Left colon (tissue), 2 donors: Measurements from ENCODE around the gene UNC80. TPM values are rescaled to one million over a fixed set of nuclear protein-coding genes. Genes with fewer than 3 reads are reported as not detected.

ENCODE experiments used
- ATAC-seq: fragments of 200-7000 bp; cut with Tn5 transposase; one replicate; pipeline ENCODE4 v1.9.1; 2020; ENCODE audit warnings: mild to moderate bottlenecking, moderate library complexity
- DNase-seq, 2 donors: peaks; one replicate each; pipeline ENCODE4 v3.0.0-alpha.2; 2020
- intact Hi-C, 2 donors: fragments of 100-400 bp; cut with DNase I in 1 of 2; cut with micrococcal nuclease in 1 of 2; formaldehyde crosslinking; loops; one replicate each; pipeline versions ENCODE4 v1.11.2 to v1.14.0; 2022; cut with DNase I, micrococcal nuclease
- total RNA-seq, 2 donors: library from RNA; stranded (reverse); fragmentation: NEBNext Ultra II Directional; extraction: Animal tissue kit (Norgen Biotek cat#: 25700); gene quantifications; one replicate each; pipeline ENCODE4 v1.2.1, GENCODE V29; 2021
- donor health status: DM: no; HTN: no; CAD: no.
- donor health status: DM: yes; HTN: yes; CAD: no.

The UNC80 gene
- total RNA-seq, 2 donors from 2014 or later: 0.09 to 0.20 TPM

DNA sequence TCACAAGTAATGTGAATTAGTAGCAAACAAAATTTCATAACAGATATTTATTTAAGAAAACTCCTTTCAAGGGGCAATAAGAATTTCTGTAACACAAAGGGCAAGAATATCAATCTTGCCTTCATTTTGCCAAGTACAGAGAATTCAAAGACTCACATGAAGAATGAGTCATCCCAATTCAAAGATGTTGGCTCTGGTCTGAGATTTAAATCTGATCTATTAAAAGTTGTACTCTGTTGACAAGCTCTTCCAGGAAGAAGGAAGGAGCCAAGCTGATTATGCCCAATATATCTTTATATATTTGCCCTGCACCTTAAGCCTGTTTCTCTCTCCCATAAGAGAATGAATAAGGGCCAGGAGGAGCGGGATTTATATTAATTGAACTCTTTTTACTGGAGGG is 174.9 kb downstream of the UNC80 start:
- intact Hi-C loops: no loop called here
- DNase-seq (no peak), ATAC-seq (peak; percentile 46)

DNA sequence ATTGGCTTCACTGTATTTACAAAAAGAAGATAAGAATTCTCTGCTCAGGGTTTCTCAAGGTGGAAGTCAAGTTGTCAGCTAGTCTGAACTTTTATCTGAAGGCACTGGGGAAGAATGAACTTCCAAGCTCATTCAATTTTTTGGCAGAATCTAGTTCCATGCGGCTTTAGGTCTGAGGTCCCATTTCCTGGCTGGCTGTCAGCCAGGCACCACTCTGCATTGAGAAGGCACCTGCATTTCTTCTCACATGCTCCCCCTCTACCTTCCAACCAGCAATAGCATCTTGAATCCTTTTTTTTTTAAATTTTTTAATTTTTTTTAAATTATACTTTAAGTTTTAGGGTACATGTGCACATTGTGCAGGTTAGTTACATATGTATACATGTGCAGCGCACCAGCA is 184.6 kb downstream of the UNC80 start:
- intact Hi-C loops: no loop called here
- ATAC-seq (no peak), DNase-seq (no peak)

DNA sequence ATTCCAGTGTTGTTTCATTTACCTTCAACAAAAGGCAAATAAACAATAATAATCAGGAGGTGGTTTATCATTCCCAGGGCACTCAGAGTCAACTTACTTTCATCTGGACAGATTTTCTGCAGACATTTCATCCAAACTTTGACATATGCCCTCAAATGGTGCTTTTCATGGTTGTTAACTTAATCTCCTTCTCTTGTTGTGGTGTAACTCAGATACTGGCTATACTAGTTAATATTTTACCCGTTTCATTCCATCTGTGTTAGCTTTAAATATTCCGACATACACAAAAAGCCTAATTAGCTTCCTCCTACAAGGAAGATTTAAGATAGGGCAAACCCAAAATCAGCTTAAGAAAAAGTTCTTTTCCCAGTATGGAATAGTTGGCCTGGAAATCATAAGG is 186.4 kb downstream of the UNC80 start:
- no peak for ATAC-seq
- no peak for DNase-seq
- intact Hi-C loops: no loop called here

DNA sequence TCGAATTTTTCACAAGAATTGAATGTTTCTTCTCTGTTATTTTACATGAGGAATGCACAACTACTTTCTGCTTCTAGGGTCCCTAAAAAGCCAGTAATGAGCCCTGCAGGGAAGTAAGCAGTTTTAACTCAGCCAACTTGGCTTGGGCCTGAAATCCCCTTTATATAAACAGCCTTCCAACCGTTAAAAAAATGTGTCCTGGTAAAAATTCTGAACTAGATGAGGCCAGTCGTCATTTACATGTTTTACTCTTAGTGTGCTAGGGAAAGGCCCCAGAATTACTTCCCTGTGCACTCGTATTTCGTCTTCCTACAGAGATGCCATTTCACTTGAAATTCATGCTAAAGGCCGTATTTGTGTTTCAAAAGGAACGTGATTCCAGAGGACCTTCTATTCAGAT is 188.4 kb downstream of the UNC80 start:
- intact Hi-C loops: loop anchor here in 1 of 2 donors (10.0 kb wide), 1 partner anchor 625 kb away; no protein-coding TSS in a partner anchor
- DNase-seq: no peak
- no peak for ATAC-seq

DNA sequence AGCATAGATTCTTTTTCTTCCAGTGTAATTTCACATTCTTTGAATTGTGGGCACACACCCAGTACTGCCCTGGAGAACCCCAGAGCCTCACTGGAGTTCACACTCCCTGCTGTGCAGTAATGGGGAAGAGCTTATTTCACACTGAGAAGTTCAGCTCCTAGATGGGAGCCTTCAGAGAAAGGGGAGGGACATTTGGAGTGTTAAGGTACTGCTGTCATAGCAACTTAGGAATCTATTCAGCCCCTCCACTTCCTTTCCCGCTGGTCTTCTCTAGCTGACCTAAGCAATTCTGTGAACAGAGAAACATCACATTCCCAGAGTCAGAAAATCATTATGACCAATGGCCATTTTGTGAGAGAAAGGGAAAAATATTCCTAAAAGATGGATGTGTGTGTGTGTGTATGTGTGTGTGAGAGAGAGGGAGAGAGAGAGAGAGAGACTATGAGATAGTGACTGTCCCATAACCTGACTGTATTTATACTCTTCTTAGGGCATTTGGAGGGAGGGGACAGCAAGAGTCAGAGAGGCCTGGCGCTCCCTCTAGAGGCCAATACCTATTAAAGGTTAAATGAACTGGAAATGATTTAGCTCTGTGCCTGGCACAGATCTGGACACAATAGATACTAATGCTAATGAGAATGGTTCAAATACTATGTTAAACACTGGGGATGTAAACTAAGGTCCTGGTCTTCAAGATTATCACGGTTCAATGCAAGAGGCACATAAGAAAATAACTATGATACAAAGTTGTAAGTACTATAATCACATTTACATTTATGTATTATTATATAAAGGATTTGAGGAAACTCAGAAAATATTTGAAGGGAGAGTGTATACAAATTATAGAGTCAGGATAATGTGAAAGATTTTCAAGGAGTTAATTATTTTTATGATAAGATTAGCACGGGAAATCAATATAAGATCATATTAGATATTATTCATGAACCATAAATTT is 189.3 kb downstream of the UNC80 start:
- intact Hi-C loops: loop anchor here in 1 of 2 donors (10.0 kb wide), 1 partner anchor 626 kb away; no protein-coding TSS in a partner anchor
- DNase-seq (peak in 1 of 2 donors; percentile 47), ATAC-seq (peak; percentile 67)

DNA sequence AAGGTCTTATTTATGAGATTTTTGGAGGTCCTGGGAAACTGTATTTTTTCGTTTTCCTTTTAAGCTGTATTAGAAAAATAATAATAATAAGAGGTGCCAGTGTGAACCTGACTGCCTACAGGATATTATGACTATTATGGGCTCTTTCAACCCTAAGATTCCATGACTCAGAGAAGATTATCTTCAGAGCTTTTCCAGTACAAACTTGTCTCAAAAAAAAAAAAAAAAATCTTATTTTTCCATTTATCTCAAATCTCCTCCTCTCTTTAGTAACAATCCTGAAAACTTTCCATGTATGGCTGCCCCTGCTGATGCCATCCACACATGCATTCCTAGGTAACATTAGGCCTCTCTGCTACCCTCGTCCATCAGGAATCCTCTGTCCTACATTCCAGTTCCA is 194.1 kb downstream of the UNC80 start:
- ATAC-seq (no peak), DNase-seq (no peak)
- intact Hi-C loops: loop anchor here in 1 of 2 donors (10.0 kb wide), 1 partner anchor 631 kb away; no protein-coding TSS in a partner anchor

DNA sequence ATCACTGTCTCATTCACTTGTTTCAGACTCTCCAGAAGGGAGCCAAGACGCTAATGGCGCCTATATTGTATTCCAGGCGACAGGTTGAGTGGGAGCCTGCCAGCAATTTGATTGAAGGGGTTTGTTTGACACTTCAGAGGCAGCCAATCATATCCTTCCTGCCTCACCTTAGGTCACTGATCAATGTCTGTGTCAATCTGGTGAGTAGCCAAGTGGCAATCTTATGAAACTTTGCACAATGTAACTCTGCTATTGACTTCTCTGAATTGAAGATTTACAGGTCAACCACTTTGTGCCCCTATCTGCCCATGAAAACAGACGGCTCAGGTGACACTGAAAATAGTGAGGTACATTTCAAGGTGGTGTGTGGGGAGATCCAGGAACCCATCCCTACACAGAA is 198.1 kb downstream of the UNC80 start:
- no peak for DNase-seq
- intact Hi-C loops: loop anchor here (10.0 kb wide), 2 partner anchors 225 to 635 kb away; no protein-coding TSS in a partner anchor
- no peak for ATAC-seq

DNA sequence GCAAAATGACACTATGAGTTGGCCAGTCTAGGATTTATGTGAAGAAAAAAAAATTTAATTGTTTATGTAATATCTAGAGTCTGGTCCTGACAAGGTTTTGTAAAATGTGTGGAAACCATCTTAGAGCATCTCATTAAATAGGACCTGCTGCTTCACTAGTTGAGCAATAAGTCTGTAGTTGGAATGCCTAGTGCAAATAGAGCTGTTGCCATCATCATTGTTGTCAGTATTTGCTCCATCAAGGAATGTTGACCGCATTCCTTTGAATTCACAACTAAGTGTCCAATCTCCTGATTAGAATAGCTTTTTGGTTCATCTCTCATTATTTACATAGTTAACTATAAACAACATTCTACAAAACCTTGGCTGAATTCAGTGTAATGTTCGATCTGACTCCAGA is 198.6 kb downstream of the UNC80 start:
- ATAC-seq (no peak), DNase-seq (no peak)
- intact Hi-C loops: loop anchor here in 1 of 2 donors (10.0 kb wide), 1 partner anchor 225 kb away; no protein-coding TSS in a partner anchor

DNA sequence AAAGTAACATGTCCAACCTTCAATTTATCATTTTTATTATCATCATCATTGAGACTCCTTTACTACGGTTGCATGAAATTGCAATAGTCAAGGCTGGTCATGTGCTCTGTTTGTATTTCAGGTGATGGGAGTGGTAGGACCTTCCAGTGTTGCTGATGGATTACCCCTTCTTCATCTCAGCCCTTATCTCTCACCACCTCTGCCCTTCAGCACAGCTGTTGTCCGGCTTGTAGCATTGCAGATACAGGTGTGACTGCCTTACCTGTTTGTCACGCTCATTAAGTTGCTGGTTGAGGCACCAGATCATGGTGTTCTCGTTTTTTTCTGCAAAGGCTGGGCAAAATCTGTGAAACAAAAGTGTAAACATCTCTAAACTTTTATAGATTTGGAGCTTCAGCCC is 199.1 kb downstream of the UNC80 start:
- no peak for DNase-seq
- intact Hi-C loops: loop anchor here in 1 of 2 donors (10.0 kb wide), 1 partner anchor 224 kb away; no protein-coding TSS in a partner anchor
- ATAC-seq: no peak

DNA sequence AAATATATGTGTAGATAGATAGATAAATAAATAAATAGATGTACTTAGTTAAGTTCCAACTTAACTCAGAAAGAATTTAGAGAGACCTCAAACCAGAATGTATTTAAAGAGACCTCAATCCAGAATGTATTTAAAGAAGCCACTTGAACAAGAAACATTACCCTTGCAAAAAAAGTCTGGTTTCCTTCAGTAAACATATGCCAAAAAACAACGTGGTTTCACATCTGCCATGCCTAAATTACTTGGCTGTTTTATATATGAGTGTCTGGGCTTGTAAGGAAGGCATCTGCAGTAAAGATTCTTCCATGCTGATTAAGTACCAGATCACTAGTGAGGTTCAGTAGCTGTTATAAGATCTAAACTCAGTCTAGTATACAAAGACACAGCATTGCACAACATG is 201.7 kb downstream of the UNC80 start:
- ATAC-seq (no peak), DNase-seq (no peak)
- intact Hi-C loops: loop anchor here in 1 of 2 donors (10.0 kb wide), 1 partner anchor 221 kb away; no protein-coding TSS in a partner anchor

DNA sequence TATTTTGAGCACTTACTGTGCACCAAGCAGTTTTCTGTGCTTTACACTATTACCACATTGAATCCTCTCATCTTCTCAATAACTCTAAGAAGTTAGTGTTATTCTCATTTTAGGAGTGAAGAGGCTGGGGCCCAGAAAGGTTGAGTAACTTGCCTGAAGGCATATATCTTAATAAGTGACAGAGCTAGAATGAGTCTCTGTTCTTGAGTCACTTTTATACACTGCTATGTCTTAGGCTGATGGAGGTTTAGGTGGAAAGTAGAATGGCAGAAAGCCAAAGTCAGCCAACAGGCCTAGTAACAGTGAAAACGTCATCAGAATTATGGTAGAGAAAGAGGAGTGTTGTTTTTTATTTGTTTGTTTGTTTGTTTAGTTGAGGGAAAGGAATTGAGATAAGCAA is 202.9 kb downstream of the UNC80 start:
- intact Hi-C loops: loop anchor here in 1 of 2 donors (10.0 kb wide), 1 partner anchor 220 kb away; no protein-coding TSS in a partner anchor
- ATAC-seq: no peak
- no peak for DNase-seq

DNA sequence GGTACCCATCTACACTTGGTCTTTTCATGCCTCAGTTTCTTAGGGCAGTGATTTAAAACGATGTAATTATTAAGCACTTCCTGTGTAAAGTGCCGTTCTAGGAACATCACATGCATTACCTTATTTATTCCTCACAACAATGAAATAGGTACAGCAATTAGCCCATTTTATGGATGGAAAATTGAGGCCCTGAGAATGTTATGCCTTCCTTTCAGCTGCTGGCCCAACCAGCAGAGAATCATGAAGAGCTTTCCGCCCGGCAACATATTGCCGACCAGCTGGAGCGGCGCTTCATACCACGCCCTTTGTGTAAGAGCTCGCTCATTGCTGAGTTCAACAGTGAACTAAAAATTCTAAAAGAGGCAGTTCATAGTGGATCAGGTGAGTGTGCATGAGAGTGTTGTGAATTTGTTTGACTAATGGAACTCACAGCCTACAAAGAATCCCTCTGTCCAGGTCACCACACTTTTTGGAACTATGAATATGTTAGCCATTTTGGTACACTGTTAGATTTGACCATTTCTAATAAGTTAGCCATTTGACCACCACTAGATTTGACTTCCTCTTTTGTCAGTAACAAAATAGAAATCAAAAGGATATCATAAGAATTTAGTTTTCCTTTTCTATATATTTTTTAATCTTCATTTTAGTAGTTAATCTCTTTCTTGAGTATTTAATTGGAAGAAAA is 205.2 kb downstream of the UNC80 start:
- no peak for DNase-seq
- intact Hi-C loops: loop anchor here (5.0 to 10.0 kb wide), 2 partner anchors 218 to 220 kb away; no protein-coding TSS in a partner anchor
- no peak for ATAC-seq

DNA sequence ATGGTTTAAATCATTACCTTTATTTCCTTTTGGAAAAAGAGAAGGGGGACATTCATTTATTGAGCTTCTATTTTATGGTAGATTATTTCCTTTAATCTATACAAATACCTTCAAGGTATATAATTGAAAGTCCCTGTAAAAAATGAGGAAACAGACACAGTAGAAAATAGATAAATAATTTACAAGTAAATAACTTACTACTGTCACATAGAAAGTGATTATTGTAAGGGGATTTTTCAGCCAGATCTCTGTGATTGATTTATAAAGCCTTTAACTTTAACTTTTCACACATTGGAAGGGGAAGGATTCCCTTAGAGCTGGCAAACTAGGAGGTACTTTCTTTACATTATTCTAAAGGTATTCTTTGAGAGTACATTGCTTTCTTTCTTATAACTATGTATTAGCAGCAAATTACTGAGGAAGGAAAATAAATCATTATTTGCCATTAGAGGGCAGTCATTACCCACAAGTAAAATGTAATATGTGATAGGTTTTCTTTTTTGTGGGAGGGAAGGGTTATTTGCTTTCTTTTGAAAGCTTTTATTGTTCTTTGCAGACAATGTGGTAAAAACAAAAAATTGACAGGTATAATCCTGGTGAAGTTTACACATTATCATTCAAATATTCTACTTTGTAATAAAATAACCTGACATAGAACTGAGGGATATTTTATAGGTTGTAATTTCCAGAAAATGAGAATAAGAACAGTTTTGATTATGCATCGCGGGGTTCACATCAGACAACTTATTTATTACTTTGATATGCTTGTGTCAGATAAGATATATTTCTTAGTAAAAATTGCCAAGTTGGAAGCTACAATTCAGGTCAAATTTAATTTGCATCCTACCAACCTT is 206.0 kb downstream of the UNC80 start:
- ATAC-seq (no peak), DNase-seq (no peak)
- intact Hi-C loops: loop anchor here (5.0 to 10.0 kb wide), 2 partner anchors 217 to 220 kb away; no protein-coding TSS in a partner anchor

DNA sequence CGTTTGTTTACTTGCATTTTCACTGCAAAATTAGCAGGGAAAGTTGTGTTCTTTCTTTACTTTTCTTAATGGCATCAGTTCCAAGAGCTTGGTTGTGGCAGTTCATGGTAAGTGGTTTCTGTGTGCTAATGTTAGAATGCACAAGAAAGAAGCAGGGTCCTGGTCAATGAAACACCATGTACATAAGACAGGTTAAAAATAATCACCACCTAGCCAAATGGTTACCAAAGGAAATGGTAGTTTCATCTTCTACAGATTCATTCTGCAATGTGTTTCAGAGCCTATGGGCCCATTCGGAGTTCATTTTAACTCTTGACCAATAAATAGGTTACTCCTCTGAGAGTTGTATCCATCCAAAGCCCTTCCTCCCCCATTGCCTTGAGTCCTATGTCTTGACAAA is 212.7 kb downstream of the UNC80 start:
- DNase-seq (no peak), ATAC-seq (no peak)
- intact Hi-C loops: no loop called here

DNA sequence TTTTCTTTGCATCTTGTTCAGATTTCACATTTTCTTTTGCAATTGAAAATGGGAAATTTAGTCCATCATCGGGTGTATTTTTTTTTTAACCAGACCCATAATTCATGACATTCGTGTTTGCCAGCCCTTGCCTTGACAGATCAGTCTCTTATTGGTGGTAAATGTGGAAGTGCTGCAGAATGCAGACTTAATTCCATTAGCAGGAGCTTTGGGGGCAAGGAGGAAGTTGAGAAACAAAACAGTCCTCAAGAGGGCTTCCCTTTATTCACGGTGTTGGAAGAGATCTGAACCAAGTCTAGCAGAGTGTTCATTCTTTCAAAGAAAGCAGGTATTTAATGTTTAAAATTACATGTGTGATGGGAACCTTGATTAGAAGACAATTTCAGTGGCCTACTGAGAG is 214.2 kb downstream of the UNC80 start:
- intact Hi-C loops: no loop called here
- ATAC-seq (no peak), DNase-seq (no peak)

DNA sequence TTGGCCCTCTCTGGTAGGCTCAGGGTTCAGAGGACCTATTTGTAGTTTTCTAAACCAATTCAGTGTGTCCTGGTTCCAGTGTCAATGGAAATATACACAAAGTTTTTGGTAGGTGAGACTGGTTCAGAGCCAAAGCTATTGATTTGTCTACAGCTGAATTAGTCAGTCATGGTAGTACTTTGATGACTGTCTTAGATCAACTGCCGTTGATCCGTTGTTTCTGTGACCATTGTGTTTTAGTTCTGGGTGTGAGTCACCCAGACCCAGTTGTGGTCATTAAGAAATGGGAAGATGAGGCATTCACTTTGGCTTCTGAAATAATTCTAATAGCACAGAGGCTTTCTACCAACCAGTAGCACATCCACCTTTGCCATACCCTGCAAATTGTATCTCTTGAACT is 214.8 kb downstream of the UNC80 start:
- no peak for ATAC-seq
- DNase-seq: no peak
- intact Hi-C loops: no loop called here

DNA sequence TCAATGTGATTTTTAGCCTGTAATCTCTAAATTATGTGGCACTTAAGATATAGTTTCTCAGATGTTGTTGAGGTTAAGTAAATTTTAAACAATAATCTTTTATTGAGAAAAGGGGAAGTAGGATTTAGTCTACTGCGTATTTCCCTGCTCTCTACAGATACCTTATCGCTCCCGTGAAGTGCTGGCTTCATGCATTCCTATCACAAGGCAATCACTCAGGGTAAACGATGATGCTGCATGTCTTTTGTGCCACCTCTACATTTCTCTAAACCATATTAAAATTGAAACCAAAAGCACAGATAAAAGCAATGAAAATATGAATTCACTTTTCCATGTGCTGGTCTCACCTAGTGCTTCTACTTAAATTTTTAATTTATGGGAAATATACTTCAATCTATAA is 216.4 kb downstream of the UNC80 start:
- intact Hi-C loops: no loop called here
- ATAC-seq (no peak), DNase-seq (no peak)

DNA sequence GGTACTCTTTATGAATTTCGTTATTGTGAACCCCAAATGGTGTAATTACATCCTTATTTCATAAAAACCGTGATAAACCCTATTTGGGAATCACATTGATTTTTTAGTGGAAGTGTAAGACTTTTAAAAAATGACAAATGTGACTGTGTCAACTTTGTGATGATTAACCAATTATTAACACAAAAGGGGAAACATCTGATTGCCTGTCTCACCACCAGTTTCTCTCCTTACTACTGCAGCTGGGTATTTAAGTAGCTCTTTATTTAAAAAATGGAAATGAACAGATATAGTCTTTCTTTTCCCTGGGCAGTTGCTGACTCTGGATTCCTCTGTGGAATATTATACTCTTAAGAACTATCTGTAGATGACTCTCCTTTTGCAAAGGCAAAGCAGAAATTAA is 219.2 kb downstream of the UNC80 start:
- no peak for DNase-seq
- no peak for ATAC-seq
- intact Hi-C loops: no loop called here

DNA sequence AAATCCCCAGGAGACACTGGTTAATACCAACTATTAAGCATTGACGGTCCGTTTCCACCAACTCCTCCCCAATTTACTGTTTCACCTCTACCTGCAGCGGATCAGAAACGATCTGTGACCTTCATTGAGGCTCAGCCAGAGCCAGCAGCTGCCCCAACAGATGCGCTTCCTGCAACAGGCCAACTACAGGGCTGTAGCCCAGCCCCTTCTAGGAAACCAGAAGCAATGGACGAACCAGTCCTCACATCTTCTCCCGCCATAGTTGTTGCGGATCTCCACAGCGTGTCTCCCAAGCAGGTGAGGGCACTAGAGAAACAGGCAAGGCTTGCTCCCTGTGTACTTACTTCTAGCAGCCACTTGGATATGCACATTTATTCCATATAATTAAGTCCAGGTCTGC is 222.3 kb downstream of the UNC80 start:
- DNase-seq (no peak), ATAC-seq (no peak)
- intact Hi-C loops: no loop called here
